Germinal center (tissue), 1 donor: ENCODE measurements around the gene DCX.

Source experiments
- DNase-seq: peaks from one replicate; pipeline ENCODE4 v3.0.0; 2012; ENCODE audit warnings: mixed read lengths, low spot score

Gene DCX

GRCh38 chrX:111302284-111302683 is 109.7 kb downstream of the DCX start:
- no peak for DNase-seq

DNA sequence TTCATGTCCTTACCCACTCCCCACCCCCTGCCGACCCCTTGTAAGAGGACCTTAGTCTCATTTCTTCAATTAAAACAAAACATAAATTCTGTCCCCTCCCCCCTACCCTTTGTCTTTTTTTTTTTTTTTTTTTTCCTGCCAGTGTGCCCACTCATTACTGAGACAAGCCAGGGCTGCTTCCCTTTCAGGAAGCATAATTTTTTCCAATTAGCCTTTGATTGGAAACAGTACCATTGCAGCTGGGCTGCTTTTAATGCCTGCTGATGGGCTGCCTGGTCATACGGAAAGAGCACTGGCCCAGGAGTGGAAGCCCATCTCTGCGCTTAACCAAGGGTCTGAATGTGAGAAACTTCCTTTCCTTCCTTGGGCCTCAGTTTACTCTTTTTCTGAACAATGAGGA is 123.2 kb downstream of the DCX start:
- no peak for DNase-seq

- no peak for DNase-seq
Measured at GRCh38 chrX:111284631-111285293, 127.2 kb downstream of the DCX start.

DNA sequence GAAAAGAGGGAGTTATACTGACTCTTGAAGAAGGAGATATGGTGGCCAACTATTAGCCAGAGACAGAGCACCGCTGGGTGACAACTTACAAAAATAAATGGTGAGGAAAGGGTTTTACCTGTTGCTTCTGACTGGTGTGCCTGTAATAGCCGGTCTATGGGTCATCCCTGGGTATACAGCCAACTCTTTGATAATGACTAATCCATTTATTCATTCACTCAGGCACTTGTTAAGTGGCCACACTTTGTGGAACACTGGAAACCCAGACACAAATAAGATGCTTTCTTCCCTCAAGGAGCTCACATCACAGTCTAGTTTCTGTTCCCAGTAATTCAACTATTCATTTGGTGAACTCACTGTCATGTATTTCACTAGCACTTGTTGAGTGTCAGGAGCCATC is 128.5 kb downstream of the DCX start:
- no peak for DNase-seq

DNA sequence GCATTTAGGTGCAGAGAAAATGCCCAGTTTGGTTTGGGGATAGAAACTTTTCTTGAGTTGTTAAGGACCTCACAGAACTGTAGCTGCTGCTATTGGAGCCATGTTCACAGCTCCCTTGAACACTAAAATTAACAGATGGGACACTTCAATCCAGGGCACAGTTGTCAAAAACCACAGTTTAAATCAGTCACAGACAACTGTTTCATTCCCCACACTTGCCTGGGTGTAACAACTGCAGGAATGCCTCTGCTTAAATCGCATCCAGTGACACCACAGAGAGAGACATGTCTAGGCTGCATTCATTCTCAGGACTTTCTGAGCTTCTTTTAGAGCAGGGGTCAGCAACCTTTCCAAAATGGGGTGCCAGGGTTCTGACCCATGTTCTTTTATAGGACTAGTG is 129.0 kb downstream of the DCX start:
- DNase-seq, result no peak

GRCh38 chrX:111282139-111282538 is 129.9 kb downstream of the DCX start:
- no peak for DNase-seq

- no peak for DNase-seq
Measured at GRCh38 chrX:111270339-111270738, 141.7 kb downstream of the DCX start, which contains the start of gene CAPN6. Gene CAPN6 (minus strand): TSS chrX:111270483. CDS start chrX:111263936, 6,547 bp downstream.

DNA sequence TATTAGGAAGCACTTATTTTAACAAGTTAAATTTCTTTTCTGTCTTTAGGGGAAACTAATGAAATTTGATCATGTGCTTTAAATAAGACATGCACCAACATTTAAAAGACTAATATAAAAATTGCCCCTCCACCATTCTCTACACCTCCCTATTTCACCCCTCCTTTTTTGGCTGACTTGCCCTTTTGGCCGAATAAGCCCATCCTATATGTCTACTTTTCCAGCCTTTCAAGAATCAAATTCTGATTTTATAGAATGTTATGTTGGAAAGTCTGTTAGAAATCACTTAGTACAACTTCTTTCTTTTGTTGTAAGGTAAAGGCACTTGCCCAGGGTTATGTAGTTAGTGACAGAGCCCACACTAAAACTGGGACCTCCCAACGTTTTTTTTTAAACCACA is 143.5 kb downstream of the DCX start:
- DNase-seq, result no peak

GRCh38 chrX:111265486-111265885 is 146.5 kb downstream of the DCX start:
- DNase-seq, result no peak

DNA sequence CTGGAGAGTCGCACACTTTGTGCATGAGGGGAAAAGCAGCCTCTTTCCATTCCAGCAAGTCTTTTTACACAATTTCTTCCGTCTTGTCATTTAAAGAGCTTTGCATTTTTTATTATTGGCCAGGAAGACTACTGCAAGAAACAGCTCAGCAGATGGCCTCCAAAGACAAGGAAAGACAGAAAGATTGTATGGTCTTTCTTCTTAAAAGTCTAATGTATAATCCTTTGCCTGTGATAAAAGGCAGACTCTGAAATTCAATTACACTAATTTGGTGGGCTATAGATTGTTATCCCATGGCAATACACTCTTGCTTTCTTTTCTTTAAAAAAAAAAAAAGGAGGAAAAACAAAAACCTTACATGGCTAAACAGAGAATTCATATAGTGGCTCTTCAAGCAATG is 147.6 kb downstream of the DCX start:
- no peak for DNase-seq

GRCh38 chrX:111262086-111262485 is 149.9 kb downstream of the DCX start:
- no peak for DNase-seq

DNA sequence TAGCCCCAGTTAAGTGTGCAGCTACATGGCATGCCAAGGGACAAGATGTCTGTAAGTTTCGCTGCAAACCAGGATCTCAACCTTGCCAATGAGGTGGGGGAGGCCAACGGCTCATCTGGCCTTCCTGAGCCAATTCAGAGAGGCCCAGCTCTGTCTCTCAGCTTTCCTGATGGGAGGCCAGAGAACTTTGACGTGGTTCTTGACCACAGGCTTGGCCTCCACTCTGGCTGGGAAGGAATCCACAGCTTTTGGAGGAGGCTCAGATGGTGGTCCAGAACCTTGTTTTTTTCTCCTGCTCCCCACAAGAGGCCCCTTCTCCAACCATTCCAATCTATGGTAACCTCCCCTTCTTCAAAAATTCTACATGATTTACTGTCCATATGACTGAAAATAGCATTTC is 151.5 kb downstream of the DCX start:
- no peak for DNase-seq

- no peak for DNase-seq
Measured at GRCh38 chrX:111259559-111259958, 152.4 kb downstream of the DCX start.

DNA sequence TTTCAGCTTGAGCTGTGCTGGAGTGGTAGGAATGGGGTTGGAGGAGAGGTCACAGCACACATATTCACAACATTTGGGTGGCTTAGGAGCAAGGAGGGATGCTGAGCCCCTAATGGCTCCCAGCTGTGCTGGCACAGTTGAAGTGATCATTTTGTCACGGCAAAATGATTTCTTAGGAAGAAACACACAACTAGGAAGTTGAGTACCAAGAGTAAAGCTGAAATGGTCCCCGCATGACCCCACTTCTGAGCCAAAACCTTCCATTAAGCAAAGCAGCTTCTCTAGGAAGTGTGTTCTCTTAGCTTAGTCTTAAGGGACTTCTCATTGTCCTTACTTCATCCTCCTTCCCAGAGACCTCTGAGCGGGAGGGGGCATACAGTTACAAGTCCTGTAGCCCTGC is 154.3 kb downstream of the DCX start:
- no peak for DNase-seq

GRCh38 chrX:111254896-111255693 is 156.9 kb downstream of the DCX start:
- no peak for DNase-seq

DNA sequence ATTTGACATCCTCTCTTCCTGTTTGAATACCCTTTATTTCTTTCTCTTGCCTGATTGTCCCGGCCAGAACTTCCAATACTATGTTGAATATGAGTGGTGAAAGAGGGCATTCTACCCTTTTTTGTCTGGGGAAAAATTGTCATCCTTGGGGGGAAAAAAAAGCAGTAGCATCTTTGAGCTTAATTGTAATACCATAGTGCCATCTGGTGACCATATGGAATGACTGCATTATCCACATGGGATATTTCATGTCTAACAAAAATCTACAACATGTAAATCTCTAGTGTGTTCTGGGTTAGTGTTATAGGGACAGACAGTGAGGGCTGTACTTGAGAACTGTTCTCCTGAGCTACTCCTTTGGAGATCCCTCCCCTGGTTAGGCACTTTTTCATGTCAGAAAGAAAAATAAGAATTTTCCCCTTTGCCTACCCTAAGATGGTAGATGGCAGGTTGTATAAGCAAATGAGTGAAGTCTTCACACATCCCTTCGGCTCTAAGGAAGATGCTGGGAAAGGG is 167.7 kb downstream of the DCX start:
- no peak for DNase-seq
